Neural progenitor cell (in vitro differentiated cells): ENCODE measurements around the gene JAG2.

Source experiments
- CTCF ChIP-seq: fragments of 200-600 bp; sonication (generic); IDR thresholded peaks from 2 replicates; pipeline ENCODE4 v1.5.1; 2017; ENCODE audit warnings: antibody characterized with exemption, mild to moderate bottlenecking
- EZH2 ChIP-seq: fragments of 200-600 bp; sonication (generic); IDR thresholded peaks from 2 replicates; pipeline ENCODE4 v1.6.1; 2017; ENCODE audit warnings: antibody characterized with exemption, mild to moderate bottlenecking, moderate library complexity
- EZH2phosphoT487 ChIP-seq: fragments of 200-600 bp; sonication (generic); IDR thresholded peaks from 2 replicates; pipeline ENCODE4 v1.6.1; 2017; ENCODE audit warnings: antibody characterized with exemption

- TF ChIP-seq CTCF = no peak
- no peak for TF ChIP-seq EZH2phosphoT487
- no peak for TF ChIP-seq EZH2
These were observed 31.0 kb downstream of the JAG2 start for GRCh38 chr14:105137481-105138020.
